SK-N-SH (cell line): Measurements from ENCODE around the gene PCNX1. TPM values are rescaled to one million over a fixed set of nuclear protein-coding genes. Genes with fewer than 3 reads are reported as not detected.

Source experiments
- CTCF ChIA-PET: fragments of 300-600, 350-600 bp; formaldehyde crosslinking; extraction: SDS; loops from one replicate; lab custom pipeline; 2021; lab: Yijun Ruan, JAX
- POLR2A ChIA-PET: fragments of 350-600 bp; sonication (Branson Sonifier 250); formaldehyde crosslinking; extraction: SDS; loops from one replicate; lab custom pipeline; 2020; ENCODE audit warnings: antibody characterized with exemption, inconsistent platforms; lab: Yijun Ruan, JAX
- DNase-seq: peaks from one replicate; pipeline ENCODE4 v3.0.0; 2012
- H2AFZ ChIP-seq: fragments of 200-600 bp; sonication (generic); 2 replicates; pipeline ENCODE4 v1.8.1; 2016; ENCODE audit warnings: antibody characterized with exemption, mild to moderate bottlenecking, low read depth
- H3F3A ChIP-seq: fragments of 200-600 bp; sonication (generic); replicated peaks from 2 replicates; pipeline ENCODE3; 2016; ENCODE audit warnings: antibody characterized with exemption, mild to moderate bottlenecking; ENCODE audit not compliant: insufficient read depth
- H3K27ac ChIP-seq, 2 experiments: fragments of 200-500 bp in 1 of 2; fragments of 200-600 bp in 1 of 2; sonication (Bioruptor generic) in 1 of 2; sonication (generic), shearing (Covaris generic) in 1 of 2; 2 replicates each; pipeline versions ENCODE4 v1.5.1 to v1.6.1; 2014 to 2016; ENCODE audit warnings: low read depth in 2 of 2, inconsistent platforms in 1 of 2, low read length in 1 of 2, mild to moderate bottlenecking in 1 of 2, mixed read lengths in 1 of 2
- H3K27me3 ChIP-seq: fragments of 200-600 bp; sonication (generic), shearing (Covaris generic); 2 replicates; pipeline ENCODE4 v1.6.1; 2016; ENCODE audit warnings: mixed run types; ENCODE audit not compliant: insufficient read depth
- H3K36me3 ChIP-seq, 2 experiments: fragments of 200-500 bp in 1 of 2; fragments of 200-600 bp in 1 of 2; sonication (Bioruptor generic) in 1 of 2; sonication (generic) in 1 of 2; replicated peaks in 1 of 2; 2 replicates each; pipeline versions ENCODE3 to v1.5.1; 2014 to 2016; ENCODE audit warnings: low read length in 1 of 2, mild to moderate bottlenecking in 1 of 2; ENCODE audit not compliant: insufficient read depth in 2 of 2, control insufficient read depth in 1 of 2
- H3K4me1 ChIP-seq, 2 experiments: fragments of 200-500 bp in 1 of 2; fragments of 200-600 bp in 1 of 2; sonication (Bioruptor generic) in 1 of 2; sonication (generic), shearing (Covaris generic) in 1 of 2; 2 replicates each; pipeline versions ENCODE4 v1.5.1 to v1.6.1; 2014 to 2016; ENCODE audit warnings: low read depth in 1 of 2, low read length in 1 of 2, mixed run types in 1 of 2; ENCODE audit not compliant: insufficient read depth in 2 of 2, control insufficient read depth in 1 of 2
- H3K4me2 ChIP-seq: fragments of 200-600 bp; sonication (generic), shearing (Covaris generic); 2 replicates; pipeline ENCODE4 v1.6.1; 2017; ENCODE audit warnings: mixed run types
- H3K4me3 ChIP-seq, 2 experiments: fragments of 200-500 bp in 1 of 2; fragments of 200-600 bp in 1 of 2; sonication (Bioruptor generic) in 1 of 2; sonication (generic), shearing (Covaris generic) in 1 of 2; 2 replicates each; pipeline versions ENCODE4 v1.5.1 to v1.8.1; 2014 to 2016; ENCODE audit warnings: low read depth in 2 of 2, inconsistent platforms in 1 of 2, low read length in 1 of 2, mild to moderate bottlenecking in 1 of 2, mixed read lengths in 1 of 2, moderate library complexity in 1 of 2
- H3K79me2 ChIP-seq: fragments of 200-600 bp; sonication (generic); 2 replicates; pipeline ENCODE4 v1.8.1; 2017; ENCODE audit warnings: mild to moderate bottlenecking; ENCODE audit not compliant: insufficient read depth
- H3K9ac ChIP-seq: fragments of 200-600 bp; sonication (generic); 2 replicates; pipeline ENCODE4 v1.6.1; 2017; ENCODE audit warnings: mixed run types
- H3K9me2 ChIP-seq: fragments of 200-600 bp; sonication (generic); 2 replicates; pipeline ENCODE4 v1.6.1; 2017; ENCODE audit warnings: mixed run types
- H3K9me3 ChIP-seq: fragments of 200-600 bp; sonication (generic); 2 replicates; pipeline ENCODE4 v1.6.1; 2017; ENCODE audit warnings: mixed run types, mild to moderate bottlenecking, moderate library complexity
- H4K20me1 ChIP-seq: fragments of 200-600 bp; sonication (generic); 2 replicates; pipeline ENCODE4 v1.6.1; 2017; ENCODE audit warnings: mild to moderate bottlenecking, mixed run types; ENCODE audit not compliant: insufficient read depth
- ELF1 ChIP-seq: IDR thresholded peaks from 2 replicates; pipeline ENCODE4 v1.4.0; 2012
- EP300 ChIP-seq, 2 experiments: IDR thresholded peaks; 2 replicates each; pipeline versions ENCODE4 v1.4.0 to v1.6.1; 2012; ENCODE audit warnings: borderline replicate concordance in 1 of 2, low read depth in 1 of 2, low read length in 1 of 2
- EZH2phosphoT487 ChIP-seq: fragments of 200-600 bp; sonication (generic); IDR thresholded peaks from 2 replicates; pipeline ENCODE4 v1.6.1; 2017; ENCODE audit warnings: low read depth, mixed run types, mild to moderate bottlenecking, antibody characterized with exemption, moderate library complexity, borderline replicate concordance
- FOXM1 ChIP-seq: IDR thresholded peaks from 2 replicates; pipeline ENCODE4 v1.4.0; 2012; ENCODE audit warnings: low read depth, mild to moderate bottlenecking
- RAD21 ChIP-seq: IDR thresholded peaks from 2 replicates; pipeline ENCODE4 v1.6.1; 2012; ENCODE audit warnings: mild to moderate bottlenecking, low read length
- RCOR1 ChIP-seq: fragments of 150-350 bp; IDR thresholded peaks from 2 replicates; pipeline ENCODE4 v1.6.1; 2017; ENCODE audit warnings: antibody characterized with exemption, low read length
- SMC3 ChIP-seq: IDR thresholded peaks from 2 replicates; pipeline ENCODE4 v1.6.1; 2012; ENCODE audit warnings: low read depth, low read length, improper control_type of control experiment
- WGBS: methylation state at CpG from one replicate; pipeline ENCODE4 v1.1.6; 2017; ENCODE audit warnings: low lambda C conversion rate; 5-methylcytosine and 5-hydroxymethylcytosine counted together
- polyA plus RNA-seq, 3 experiments: library from polyadenylated mRNA; depleted of rRNA; stranded (reverse); fragments of >200 nt; gene quantifications; 2 replicates each; pipeline ENCODE4 v1.2.3, GENCODE V29; 2012
- TF ChIP-seq, protein P1 (sequence below): fragments of 150-350 bp; IDR thresholded peaks from 2 replicates; pipeline ENCODE4 v1.6.1; 2016; ENCODE audit warnings: mild to moderate bottlenecking, low read depth, low read length
- TF ChIP-seq, protein P2 (sequence below): fragments of 150-350 bp; IDR thresholded peaks from 2 replicates; pipeline ENCODE4 v1.6.1; 2017; ENCODE audit warnings: antibody characterized with exemption, low read length, low read depth, borderline replicate concordance
- TF ChIP-seq, protein P3 (sequence below): IDR thresholded peaks from 2 replicates; pipeline ENCODE4 v1.4.0; 2012; ENCODE audit warnings: low read depth

PCNX1 gene
- polyA plus RNA-seq, 1 of the 3 experiments (the other 2 are of a cell fraction): 9.4 TPM

DNA sequence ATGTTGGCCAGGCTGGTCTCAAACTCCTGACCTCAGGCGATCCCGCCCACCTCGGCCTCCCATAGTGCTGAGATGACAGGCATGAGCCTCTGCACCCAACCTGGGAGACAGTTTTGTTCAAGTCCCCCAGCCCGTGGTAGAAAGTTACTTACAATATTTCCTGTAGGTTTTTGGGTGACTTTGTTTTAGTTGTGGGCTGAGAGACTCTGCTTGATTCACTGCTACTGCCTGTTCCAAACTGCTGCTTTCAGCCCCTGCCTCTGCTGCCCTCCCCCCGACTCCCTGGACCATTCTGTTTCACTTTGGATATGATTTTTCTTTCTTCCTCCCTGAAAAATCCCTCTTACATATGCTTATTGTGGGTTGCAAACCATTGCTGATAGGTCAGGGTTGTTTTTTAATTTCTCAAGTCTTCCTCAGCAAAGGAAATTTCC is 13.4 kb upstream of the PCNX1 start:
- H3K27me3 ChIP-seq: no peaks in the 10 kb centered on the region
- CTCF ChIA-PET: interaction anchor here (5.3 kb wide), 1 partner anchor 12 kb away, joined by 25 read pairs; the partner anchor contains the start of gene PCNX1
- no peak overlapping the region for H3K4me3 ChIP-seq

DNA sequence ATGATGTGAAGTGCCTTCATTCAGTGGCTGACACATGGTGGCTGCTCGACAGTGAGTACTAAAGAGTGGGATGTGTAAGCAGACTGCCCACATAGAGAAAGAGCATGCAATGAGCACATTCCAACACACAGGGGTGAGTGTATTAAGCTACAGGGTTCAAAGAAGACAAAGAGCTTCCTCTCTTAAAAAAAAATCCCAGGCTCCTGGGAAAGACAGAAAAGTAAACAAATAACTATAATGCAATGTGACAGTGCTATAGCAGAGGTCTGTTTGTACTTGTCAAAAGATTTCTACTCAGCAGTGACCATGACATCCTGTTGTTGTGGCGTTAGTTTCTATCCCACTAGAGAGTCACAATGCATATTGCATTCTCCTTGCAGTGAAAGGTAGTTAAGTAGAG is 12.4 kb upstream of the PCNX1 start:
- CTCF ChIA-PET: interaction anchor here (5.3 kb wide), 1 partner anchor 11 kb away, joined by 25 read pairs; the partner anchor contains the start of gene PCNX1
- no peaks in the 10 kb centered on the region for H3K27me3 ChIP-seq
- peak overlapping the region in 1 of 2 experiments; percentile 7; a peak in 1 of 4 replicates for H3K27ac ChIP-seq
- no peak overlapping the region for H3K9ac ChIP-seq
- 75% methylated on average over 2 of the region's 2 CpGs for WGBS
- no peak for DNase-seq
- H3K9me2 ChIP-seq: no peaks in the 10 kb centered on the region
- no peak overlapping the region for H3K4me2 ChIP-seq
- TF ChIP-seq RCOR1: no peak
- TF ChIP-seq, protein P1, sequence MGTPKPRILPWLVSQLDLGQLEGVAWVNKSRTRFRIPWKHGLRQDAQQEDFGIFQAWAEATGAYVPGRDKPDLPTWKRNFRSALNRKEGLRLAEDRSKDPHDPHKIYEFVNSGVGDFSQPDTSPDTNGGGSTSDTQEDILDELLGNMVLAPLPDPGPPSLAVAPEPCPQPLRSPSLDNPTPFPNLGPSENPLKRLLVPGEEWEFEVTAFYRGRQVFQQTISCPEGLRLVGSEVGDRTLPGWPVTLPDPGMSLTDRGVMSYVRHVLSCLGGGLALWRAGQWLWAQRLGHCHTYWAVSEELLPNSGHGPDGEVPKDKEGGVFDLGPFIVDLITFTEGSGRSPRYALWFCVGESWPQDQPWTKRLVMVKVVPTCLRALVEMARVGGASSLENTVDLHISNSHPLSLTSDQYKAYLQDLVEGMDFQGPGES: no peak
- TF ChIP-seq, protein P2, sequence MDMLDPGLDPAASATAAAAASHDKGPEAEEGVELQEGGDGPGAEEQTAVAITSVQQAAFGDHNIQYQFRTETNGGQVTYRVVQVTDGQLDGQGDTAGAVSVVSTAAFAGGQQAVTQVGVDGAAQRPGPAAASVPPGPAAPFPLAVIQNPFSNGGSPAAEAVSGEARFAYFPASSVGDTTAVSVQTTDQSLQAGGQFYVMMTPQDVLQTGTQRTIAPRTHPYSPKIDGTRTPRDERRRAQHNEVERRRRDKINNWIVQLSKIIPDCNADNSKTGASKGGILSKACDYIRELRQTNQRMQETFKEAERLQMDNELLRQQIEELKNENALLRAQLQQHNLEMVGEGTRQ: no peak
- TF ChIP-seq FOXM1: no peak
- TF ChIP-seq EZH2phosphoT487: no peak
- no peak for TF ChIP-seq RAD21
- peaks cover 0 to 14% of the 10 kb centered on the region in 2 experiments; a peak in 2 of 4 replicates for H3K4me1 ChIP-seq
- peaks cover 9% of the 10 kb centered on the region for H3F3A ChIP-seq
- H3K79me2 ChIP-seq: no peaks in the 10 kb centered on the region
- H3K4me3 ChIP-seq: no peak overlapping the region
- H2AFZ ChIP-seq: no peak overlapping the region
- no peaks in the 10 kb centered on the region for H4K20me1 ChIP-seq
- no peaks in the 10 kb centered on the region for H3K9me3 ChIP-seq
- POLR2A ChIA-PET: no interaction called here
- no peaks in the 10 kb centered on the region for H3K36me3 ChIP-seq

More for the DNA sequence above, 13.4 kb upstream of the PCNX1 start:
- Histone ChIP-seq H3K9me3 (no peaks in the 10 kb centered on the region), H2AFZ (no peak overlapping the region), H3K4me1 (peaks cover 0 to 23% of the 10 kb centered on the region in 2 experiments; a peak in 3 of 4 replicates), H3K4me2 (no peak overlapping the region), H3K36me3 (no peaks in the 10 kb centered on the region), H3F3A (peaks cover 16% of the 10 kb centered on the region), H4K20me1 (no peaks in the 10 kb centered on the region), H3K9me2 (no peaks in the 10 kb centered on the region), H3K79me2 (no peaks in the 10 kb centered on the region), H3K9ac (no peak overlapping the region), H3K27ac (no peak overlapping the region)
- TF ChIP-seq EP300 (IDR thresholded peaks at IDR 0.05; ENCODE audit: borderline replicate concordance in 1 of 2, low read depth in 1 of 2, low read length in 1 of 2): no peak
- TF ChIP-seq ELF1: no peak
- TF ChIP-seq, protein P3, sequence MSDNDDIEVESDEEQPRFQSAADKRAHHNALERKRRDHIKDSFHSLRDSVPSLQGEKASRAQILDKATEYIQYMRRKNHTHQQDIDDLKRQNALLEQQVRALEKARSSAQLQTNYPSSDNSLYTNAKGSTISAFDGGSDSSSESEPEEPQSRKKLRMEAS: no peak
- no peak for TF ChIP-seq SMC3
- POLR2A ChIA-PET: no interaction called here
- DNase-seq: no peak
- 72% methylated on average over 5 of the region's 5 CpGs for WGBS
